ENCODE measurements around the gene RELT.

- TF ChIP-seq, protein P1, sequence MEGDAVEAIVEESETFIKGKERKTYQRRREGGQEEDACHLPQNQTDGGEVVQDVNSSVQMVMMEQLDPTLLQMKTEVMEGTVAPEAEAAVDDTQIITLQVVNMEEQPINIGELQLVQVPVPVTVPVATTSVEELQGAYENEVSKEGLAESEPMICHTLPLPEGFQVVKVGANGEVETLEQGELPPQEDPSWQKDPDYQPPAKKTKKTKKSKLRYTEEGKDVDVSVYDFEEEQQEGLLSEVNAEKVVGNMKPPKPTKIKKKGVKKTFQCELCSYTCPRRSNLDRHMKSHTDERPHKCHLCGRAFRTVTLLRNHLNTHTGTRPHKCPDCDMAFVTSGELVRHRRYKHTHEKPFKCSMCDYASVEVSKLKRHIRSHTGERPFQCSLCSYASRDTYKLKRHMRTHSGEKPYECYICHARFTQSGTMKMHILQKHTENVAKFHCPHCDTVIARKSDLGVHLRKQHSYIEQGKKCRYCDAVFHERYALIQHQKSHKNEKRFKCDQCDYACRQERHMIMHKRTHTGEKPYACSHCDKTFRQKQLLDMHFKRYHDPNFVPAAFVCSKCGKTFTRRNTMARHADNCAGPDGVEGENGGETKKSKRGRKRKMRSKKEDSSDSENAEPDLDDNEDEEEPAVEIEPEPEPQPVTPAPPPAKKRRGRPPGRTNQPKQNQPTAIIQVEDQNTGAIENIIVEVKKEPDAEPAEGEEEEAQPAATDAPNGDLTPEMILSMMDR (conservative IDR thresholded peaks at IDR 0.05; ENCODE audit: low read length): no peak
- TF ChIP-seq EZH2phosphoT487 (IDR thresholded peaks at IDR 0.05; ENCODE audit: borderline replicate concordance, low read depth, low read length): no peak
Observed at GRCh38 chr11:73412308-73412707, 36.1 kb downstream of the RELT start.
